ENCODE data around the gene NCKAP1.
"Not testable (repeated sequence)": the region's sequence is repeated elsewhere in the genome, so short reads cannot be mapped to it uniquely, and the experiment has no call there.

Gene NCKAP1

GRCh38 chr2:182885771-182886170 lies 152.5 kb downstream of the NCKAP1 start:
- H3K36me3 ChIP-seq (ENCODE audit: insufficient read depth, low read length): no peaks in the 10 kb centered on the region
- H3K9me3 ChIP-seq (replicated peaks; ENCODE audit: low read length): no peaks in the 10 kb centered on the region
- no peak overlapping the region for H3K4me3 ChIP-seq (ENCODE audit: low read length)
- H3K4me1 ChIP-seq (ENCODE audit: control insufficient read depth, insufficient read depth, low read length): peaks cover 12% of the 10 kb centered on the region
- no peaks in the 10 kb centered on the region for H3K27me3 ChIP-seq (ENCODE audit: control insufficient read depth, insufficient read depth, low read length)
- no peak overlapping the region for H3K9ac ChIP-seq (ENCODE audit: low read depth, low read length)
- H3K4me2 ChIP-seq (ENCODE audit: low read length): no peak overlapping the region

- Histone ChIP-seq H3K9me3 (replicated peaks; ENCODE audit: low read length) (no peaks in the 10 kb centered on the region), H3K36me3 (ENCODE audit: insufficient read depth, low read length) (no peaks in the 10 kb centered on the region), H3K4me3 (ENCODE audit: low read length) (no peak overlapping the region), H3K4me2 (ENCODE audit: low read length) (no peak overlapping the region), H3K4me1 (ENCODE audit: control insufficient read depth, insufficient read depth, low read length) (peaks cover 12% of the 10 kb centered on the region), H3K9ac (ENCODE audit: low read depth, low read length) (no peak overlapping the region), H3K27me3 (ENCODE audit: control insufficient read depth, insufficient read depth, low read length) (no peaks in the 10 kb centered on the region)
Measured at GRCh38 chr2:182883451-182883850, 154.8 kb downstream of the NCKAP1 start.

GRCh38 chr2:182880100-182880499 lies 158.2 kb downstream of the NCKAP1 start:
- H3K36me3 ChIP-seq (ENCODE audit: insufficient read depth, low read length); H3K9ac ChIP-seq (ENCODE audit: low read depth, low read length); H3K4me1 ChIP-seq (ENCODE audit: control insufficient read depth, insufficient read depth, low read length); H3K4me2 ChIP-seq (ENCODE audit: low read length); H3K27me3 ChIP-seq (ENCODE audit: control insufficient read depth, insufficient read depth, low read length); H3K9me3 ChIP-seq (replicated peaks; ENCODE audit: low read length); H3K4me3 ChIP-seq (ENCODE audit: low read length): not testable (repeated sequence)

- H3K4me2 ChIP-seq (ENCODE audit: low read length); H3K4me3 ChIP-seq (ENCODE audit: low read length); H3K9me3 ChIP-seq (replicated peaks; ENCODE audit: low read length); H3K4me1 ChIP-seq (ENCODE audit: control insufficient read depth, insufficient read depth, low read length); H3K9ac ChIP-seq (ENCODE audit: low read depth, low read length); H3K36me3 ChIP-seq (ENCODE audit: insufficient read depth, low read length); H3K27me3 ChIP-seq (ENCODE audit: control insufficient read depth, insufficient read depth, low read length): not testable (repeated sequence)
Measured at GRCh38 chr2:182876653-182877052, 161.6 kb downstream of the NCKAP1 start.

GRCh38 chr2:182870227-182870626 lies 168.0 kb downstream of the NCKAP1 start:
- Histone ChIP-seq H3K4me1 (ENCODE audit: control insufficient read depth, insufficient read depth, low read length) (peaks cover 12% of the 10 kb centered on the region), H3K36me3 (ENCODE audit: insufficient read depth, low read length) (no peaks in the 10 kb centered on the region), H3K27me3 (ENCODE audit: control insufficient read depth, insufficient read depth, low read length) (no peaks in the 10 kb centered on the region), H3K4me2 (ENCODE audit: low read length) (no peak overlapping the region), H3K9me3 (replicated peaks; ENCODE audit: low read length) (no peaks in the 10 kb centered on the region), H3K9ac (ENCODE audit: low read depth, low read length) (no peak overlapping the region), H3K4me3 (ENCODE audit: low read length) (no peak overlapping the region)

- no peaks in the 10 kb centered on the region for H3K27me3 ChIP-seq (ENCODE audit: control insufficient read depth, insufficient read depth, low read length)
- no peaks in the 10 kb centered on the region for H3K36me3 ChIP-seq (ENCODE audit: insufficient read depth, low read length)
- no peak overlapping the region for H3K4me3 ChIP-seq (ENCODE audit: low read length)
- H3K4me1 ChIP-seq (ENCODE audit: control insufficient read depth, insufficient read depth, low read length): peaks cover 12% of the 10 kb centered on the region
- no peak overlapping the region for H3K9ac ChIP-seq (ENCODE audit: low read depth, low read length)
- no peaks in the 10 kb centered on the region for H3K9me3 ChIP-seq (replicated peaks; ENCODE audit: low read length)
- H3K4me2 ChIP-seq (ENCODE audit: low read length): no peak overlapping the region
Measured at GRCh38 chr2:182868054-182868796, 170.0 kb downstream of the NCKAP1 start.

GRCh38 chr2:182867426-182868053 lies 170.7 kb downstream of the NCKAP1 start:
- Histone ChIP-seq H3K4me3 (ENCODE audit: low read length) (peak overlapping the region; percentile 71), H3K4me1 (ENCODE audit: control insufficient read depth, insufficient read depth, low read length) (peaks cover 12% of the 10 kb centered on the region), H3K27me3 (ENCODE audit: control insufficient read depth, insufficient read depth, low read length) (no peaks in the 10 kb centered on the region), H3K4me2 (ENCODE audit: low read length) (peak overlapping the region; percentile 95), H3K9ac (ENCODE audit: low read depth, low read length) (peak overlapping the region; percentile 51), H3K36me3 (ENCODE audit: insufficient read depth, low read length) (no peaks in the 10 kb centered on the region), H3K9me3 (replicated peaks; ENCODE audit: low read length) (no peaks in the 10 kb centered on the region)

GRCh38 chr2:182866461-182867406 lies 171.5 kb downstream of the NCKAP1 start, which contains the start of gene FRZB:
Gene FRZB (minus strand): TSS chr2:182866637. CDS start chr2:182866552, 85 bp downstream.
- Histone ChIP-seq H3K4me3 (ENCODE audit: low read length) (peak within 1 kb of the TSS; percentile 71), H3K4me1 (ENCODE audit: control insufficient read depth, insufficient read depth, low read length) (peaks cover 12% of the 10 kb centered on the region), H3K4me2 (ENCODE audit: low read length) (peak within 1 kb of the TSS; percentile 95), H3K9me3 (replicated peaks; ENCODE audit: low read length) (no peaks in the 10 kb centered on the region), H3K36me3 (ENCODE audit: insufficient read depth, low read length) (no peaks in the 10 kb centered on the region), H3K27me3 (ENCODE audit: control insufficient read depth, insufficient read depth, low read length) (no peaks in the 10 kb centered on the region), H3K9ac (ENCODE audit: low read depth, low read length) (peak within 1 kb of the TSS; percentile 51)

GRCh38 chr2:182866095-182866460 lies 172.2 kb downstream of the NCKAP1 start:
- Histone ChIP-seq H3K9me3 (replicated peaks; ENCODE audit: low read length) (no peaks in the 10 kb centered on the region), H3K4me1 (ENCODE audit: control insufficient read depth, insufficient read depth, low read length) (peaks cover 12% of the 10 kb centered on the region), H3K36me3 (ENCODE audit: insufficient read depth, low read length) (no peaks in the 10 kb centered on the region), H3K4me2 (ENCODE audit: low read length) (peak overlapping the region; percentile 95), H3K4me3 (ENCODE audit: low read length) (peak overlapping the region; percentile 71), H3K27me3 (ENCODE audit: control insufficient read depth, insufficient read depth, low read length) (no peaks in the 10 kb centered on the region), H3K9ac (ENCODE audit: low read depth, low read length) (no peak overlapping the region)

- Histone ChIP-seq H3K9ac (ENCODE audit: low read depth, low read length) (no peak overlapping the region), H3K36me3 (ENCODE audit: insufficient read depth, low read length) (no peaks in the 10 kb centered on the region), H3K4me1 (ENCODE audit: control insufficient read depth, insufficient read depth, low read length) (peaks cover 12% of the 10 kb centered on the region), H3K4me3 (ENCODE audit: low read length) (no peak overlapping the region), H3K9me3 (replicated peaks; ENCODE audit: low read length) (no peaks in the 10 kb centered on the region), H3K4me2 (ENCODE audit: low read length) (no peak overlapping the region), H3K27me3 (ENCODE audit: control insufficient read depth, insufficient read depth, low read length) (no peaks in the 10 kb centered on the region)
Measured at GRCh38 chr2:182864949-182865570, 173.2 kb downstream of the NCKAP1 start.

- H3K9ac ChIP-seq (ENCODE audit: low read depth, low read length): no peak overlapping the region
- no peaks in the 10 kb centered on the region for H3K27me3 ChIP-seq (ENCODE audit: control insufficient read depth, insufficient read depth, low read length)
- no peaks in the 10 kb centered on the region for H3K9me3 ChIP-seq (replicated peaks; ENCODE audit: low read length)
- H3K36me3 ChIP-seq (ENCODE audit: insufficient read depth, low read length): no peaks in the 10 kb centered on the region
- H3K4me2 ChIP-seq (ENCODE audit: low read length): no peak overlapping the region
- peaks cover 12% of the 10 kb centered on the region for H3K4me1 ChIP-seq (ENCODE audit: control insufficient read depth, insufficient read depth, low read length)
- H3K4me3 ChIP-seq (ENCODE audit: low read length): no peak overlapping the region
Measured at GRCh38 chr2:182863642-182864041, 174.6 kb downstream of the NCKAP1 start.

Data from skeletal muscle satellite cell (primary cell).